GM10248 (cell line): Measurements from ENCODE around the gene SLIT3.
"Not testable (repeated sequence)": the region's sequence is repeated elsewhere in the genome, so short reads cannot be mapped to it uniquely, and the experiment has no call there.

Source experiments
- CTCF ChIA-PET: fragments of 300-600 bp; sonication (Branson Sonifier 250); formaldehyde crosslinking; extraction: SDS; loops from one replicate; lab custom pipeline; 2021; ENCODE audit warnings: antibody characterized with exemption; lab: Yijun Ruan, JAX
- POLR2A ChIA-PET: fragments of 350-650 bp; sonication (Branson Sonifier 250); formaldehyde crosslinking; extraction: SDS; loops from one replicate; lab custom pipeline; 2020; ENCODE audit warnings: antibody characterized with exemption; lab: Yijun Ruan, JAX
- DNase-seq: peaks from one replicate; pipeline ENCODE4 v3.0.0; 2012; ENCODE audit errors: extremely low spot score
- CTCF ChIP-seq: IDR thresholded peaks from 2 replicates; pipeline ENCODE4 v1.5.1; 2012; ENCODE audit warnings: mild to moderate bottlenecking, low read depth; ENCODE audit errors: extremely low read depth, missing control alignments, control extremely low read depth

SLIT3 gene

GRCh38 chr5:169218176-169218575 lies 82.8 kb downstream of the SLIT3 start:
- no peak for TF ChIP-seq CTCF
- ChIA-PET POLR2A (no interaction called here), CTCF (interaction anchor here (1.6 kb wide), 1 partner anchor 10 kb away, joined by 4 read pairs; no protein-coding TSS in a partner anchor)
- no peak for DNase-seq

GRCh38 chr5:169216866-169217265 lies 84.1 kb downstream of the SLIT3 start:
- no peak for DNase-seq
- POLR2A ChIA-PET = no interaction called here
- no peak for TF ChIP-seq CTCF
- CTCF ChIA-PET = no interaction called here

GRCh38 chr5:169213479-169213878 lies 87.5 kb downstream of the SLIT3 start:
- DNase-seq = no peak
- CTCF ChIA-PET = no interaction called here
- POLR2A ChIA-PET = no interaction called here

GRCh38 chr5:169211761-169212160 lies 89.2 kb downstream of the SLIT3 start:
- CTCF ChIA-PET, DNase-seq, POLR2A ChIA-PET: not testable (repeated sequence)

More at GRCh38 chr5:169213479-169213878, 87.5 kb downstream of the SLIT3 start:
- TF ChIP-seq CTCF = no peak

- TF ChIP-seq CTCF = no peak
- CTCF ChIA-PET = no interaction called here
- no peak for DNase-seq
- POLR2A ChIA-PET = no interaction called here
Observed at GRCh38 chr5:169204788-169205400, 96.0 kb downstream of the SLIT3 start.

- POLR2A ChIA-PET = no interaction called here
- CTCF ChIA-PET = no interaction called here
- no peak for TF ChIP-seq CTCF
- no peak for DNase-seq
Observed at GRCh38 chr5:169202969-169203368, 98.0 kb downstream of the SLIT3 start.

- CTCF ChIA-PET = no interaction called here
- no peak for TF ChIP-seq CTCF
- DNase-seq = no peak
- POLR2A ChIA-PET = no interaction called here
Observed at GRCh38 chr5:169201597-169201996, 99.3 kb downstream of the SLIT3 start.
